Glutamatergic neuron (in vitro differentiated cells): Measurements from ENCODE around the gene STH. TPM values are rescaled to one million over a fixed set of nuclear protein-coding genes. Genes with fewer than 3 reads are reported as not detected.

Experiments used
- DNase-seq: peaks from one replicate; pipeline ENCODE4 v3.0.0; 2022
- H3K27ac Mint-ChIP-seq: one replicate; pipeline ENCODE4 v1.8.0; 2020; ENCODE audit warnings: mild to moderate bottlenecking, mixed read lengths, inconsistent platforms; ENCODE audit not compliant: unreplicated experiment
- H3K27me3 Mint-ChIP-seq: one replicate; pipeline ENCODE4 v1.8.0; 2020; ENCODE audit warnings: mild to moderate bottlenecking, moderate library complexity, mixed read lengths, inconsistent platforms; ENCODE audit not compliant: unreplicated experiment
- H3K36me3 Mint-ChIP-seq: one replicate; pipeline ENCODE4 v1.8.0; 2020; ENCODE audit warnings: mild to moderate bottlenecking, mixed read lengths, inconsistent platforms; ENCODE audit not compliant: unreplicated experiment
- H3K4me1 Mint-ChIP-seq: one replicate; pipeline ENCODE4 v1.8.0; 2020; ENCODE audit warnings: mild to moderate bottlenecking, low read depth, mixed read lengths, inconsistent platforms; ENCODE audit not compliant: unreplicated experiment
- H3K4me3 Mint-ChIP-seq: one replicate; pipeline ENCODE4 v1.8.0; 2020; ENCODE audit warnings: mild to moderate bottlenecking, mixed read lengths, inconsistent platforms; ENCODE audit not compliant: unreplicated experiment
- H3K9me3 Mint-ChIP-seq: one replicate; pipeline ENCODE4 v1.8.0; 2020; ENCODE audit warnings: mild to moderate bottlenecking, moderate library complexity, mixed read lengths, inconsistent platforms; ENCODE audit not compliant: unreplicated experiment
- CTCF ChIP-seq: fragments of 200-600 bp; sonication (generic); IDR thresholded peaks from one replicate; pipeline ENCODE4 v1.5.0; 2021; ENCODE audit not compliant: partially characterized antibody, unreplicated experiment
- total RNA-seq: library from RNA; stranded (reverse); fragmentation: NEBNext Ultra II Directional; extraction: Animal tissue kit (Norgen Biotek cat#: 25700); gene quantifications from one replicate; pipeline ENCODE4 v1.2.1, GENCODE V29; 2021; ENCODE audit not compliant: unreplicated experiment

The STH gene
- total RNA-seq, 1 donor from 2014 or later = 4.1 TPM

DNA sequence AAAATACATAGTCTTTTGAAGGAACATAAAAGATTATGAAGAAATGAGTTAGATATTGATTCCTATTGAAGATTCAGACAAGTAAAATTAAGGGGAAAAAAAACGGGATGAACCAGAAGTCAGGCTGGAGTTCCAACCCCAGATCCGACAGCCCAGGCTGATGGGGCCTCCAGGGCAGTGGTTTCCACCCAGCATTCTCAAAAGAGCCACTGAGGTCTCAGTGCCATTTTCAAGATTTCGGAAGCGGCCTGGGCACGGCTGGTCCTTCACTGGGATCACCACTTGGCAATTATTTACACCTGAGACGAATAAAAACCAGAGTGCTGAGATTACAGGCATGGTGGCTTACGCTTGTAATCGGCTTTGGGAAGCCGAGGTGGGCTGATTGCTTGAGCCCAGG, 9.5 kb downstream of the STH start:
- H3K27me3 Mint-ChIP-seq = peaks cover 6% of the 10 kb centered on the region
- TF ChIP-seq CTCF = no peak
- H3K4me1 Mint-ChIP-seq = peaks cover 1% of the 10 kb centered on the region
- H3K9me3 Mint-ChIP-seq = peaks cover 3% of the 10 kb centered on the region
- peaks cover 7% of the 10 kb centered on the region for H3K36me3 Mint-ChIP-seq
- DNase-seq = no peak
- no peak overlapping the region for H3K27ac Mint-ChIP-seq
- no peak overlapping the region for H3K4me3 Mint-ChIP-seq

GRCh38 chr17:46009681-46010596, 10.9 kb downstream of the STH start:
- no peak for TF ChIP-seq CTCF
- no peak overlapping the region for H3K27ac Mint-ChIP-seq
- H3K36me3 Mint-ChIP-seq = peaks cover 7% of the 10 kb centered on the region
- peaks cover 8% of the 10 kb centered on the region for H3K27me3 Mint-ChIP-seq
- H3K4me3 Mint-ChIP-seq = no peak overlapping the region
- H3K9me3 Mint-ChIP-seq = peaks cover 4% of the 10 kb centered on the region
- peaks cover 4% of the 10 kb centered on the region for H3K4me1 Mint-ChIP-seq
- no peak for DNase-seq

- no peak for DNase-seq
- H3K27me3 Mint-ChIP-seq = peaks cover 8% of the 10 kb centered on the region
- TF ChIP-seq CTCF = no peak
- H3K9me3 Mint-ChIP-seq = peaks cover 4% of the 10 kb centered on the region
- H3K4me1 Mint-ChIP-seq = peaks cover 4% of the 10 kb centered on the region
- no peak overlapping the region for H3K4me3 Mint-ChIP-seq
- H3K27ac Mint-ChIP-seq = no peak overlapping the region
- H3K36me3 Mint-ChIP-seq = peaks cover 7% of the 10 kb centered on the region
Measured at GRCh38 chr17:46010597-46011186, 11.6 kb downstream of the STH start.

GRCh38 chr17:46011711-46012505, 12.9 kb downstream of the STH start:
- no peak for DNase-seq
- Mint-ChIP-seq H3K4me1 (peaks cover 4% of the 10 kb centered on the region), H3K4me3 (no peak overlapping the region), H3K27ac (no peak overlapping the region), H3K27me3 (peaks cover 8% of the 10 kb centered on the region), H3K36me3 (no peaks in the 10 kb centered on the region), H3K9me3 (peaks cover 4% of the 10 kb centered on the region)
- TF ChIP-seq CTCF = no peak
